HepG2 (cell line): ENCODE measurements around the gene EPHA1. TPM values are rescaled to one million over a fixed set of nuclear protein-coding genes. Genes with fewer than 3 reads are reported as not detected.

Experiments used
- AGO1 ChIP-seq: fragments of 200-400 bp; formaldehyde crosslinking; IDR thresholded peaks from 2 replicates; pipeline ENCODE4 v1.6.1; 2017; ENCODE audit warnings: mild to moderate bottlenecking, low read depth, low read length, moderate library complexity; ENCODE audit not compliant: poor library complexity, severe bottlenecking
- ARID2 ChIP-seq: sonication (generic); formaldehyde crosslinking; IDR thresholded peaks from 2 replicates; pipeline ENCODE4 v1.8.1; 2022; ENCODE audit warnings: mild to moderate bottlenecking, missing genetic modification reagents, borderline replicate concordance
- ATRX ChIP-seq: sonication (generic); formaldehyde crosslinking; IDR thresholded peaks from 2 replicates; pipeline ENCODE4 v1.4.0; 2020; ENCODE audit warnings: missing genetic modification reagents, borderline replicate concordance
- CBX2 ChIP-seq, 2 experiments: fragments of 200-600 bp in 1 of 2; sonication (generic); formaldehyde crosslinking in 1 of 2; IDR thresholded peaks; 2 replicates each; pipeline versions ENCODE4 v1.7.0 to v1.8.1; 2018 to 2022; ENCODE audit warnings: low read depth in 2 of 2, low read length in 1 of 2, mild to moderate bottlenecking in 1 of 2, missing genetic modification reagents in 1 of 2
- DNMT1 ChIP-seq: sonication (generic); formaldehyde crosslinking; IDR thresholded peaks from 2 replicates; pipeline ENCODE4 v1.5.1; 2020; ENCODE audit warnings: mild to moderate bottlenecking, missing genetic modification reagents
- GTF3A ChIP-seq: sonication (generic); formaldehyde crosslinking; conservative IDR thresholded peaks from 2 replicates; pipeline ENCODE4 v1.4.0; 2020; ENCODE audit warnings: mild to moderate bottlenecking, missing genetic modification reagents
- HOXA7 ChIP-seq: sonication (generic); formaldehyde crosslinking; IDR thresholded peaks from 2 replicates; pipeline ENCODE4 v1.8.1; 2022; ENCODE audit warnings: mild to moderate bottlenecking, missing genetic modification reagents, moderate library complexity
- NFE2 ChIP-seq: sonication (generic); formaldehyde crosslinking; IDR thresholded peaks from 2 replicates; pipeline ENCODE4 v1.4.0; 2020; ENCODE audit warnings: missing genetic modification reagents
- NFYB ChIP-seq: sonication (generic); formaldehyde crosslinking; IDR thresholded peaks from 2 replicates; pipeline ENCODE4 v1.4.0; 2020; ENCODE audit warnings: missing genetic modification reagents
- PAF1 ChIP-seq: IDR thresholded peaks from 2 replicates; pipeline ENCODE4 v1.6.1; 2016; ENCODE audit warnings: missing genetic modification reagents, missing compliant biosample characterization
- PITX1 ChIP-seq: sonication (generic); formaldehyde crosslinking; IDR thresholded peaks from 2 replicates; pipeline ENCODE4 v1.5.1; 2020; ENCODE audit warnings: mild to moderate bottlenecking, missing genetic modification reagents
- POLR2AphosphoS5 ChIP-seq: IDR thresholded peaks from 2 replicates; pipeline ENCODE4 v1.6.1; 2012; ENCODE audit warnings: low read depth, low read length
- SIN3B ChIP-seq: fragments of 150-350 bp; IDR thresholded peaks from 2 replicates; pipeline ENCODE4 v1.6.1; 2014; ENCODE audit warnings: low read length
- SPEN ChIP-seq: sonication (generic); formaldehyde crosslinking; IDR thresholded peaks from 2 replicates; pipeline ENCODE4 v1.5.1; 2020; ENCODE audit warnings: low read depth, mild to moderate bottlenecking, missing genetic modification reagents
- TBL1XR1 ChIP-seq: fragments of 150-350 bp; IDR thresholded peaks from 2 replicates; pipeline ENCODE4 v1.6.1; 2014; ENCODE audit warnings: borderline replicate concordance, low read length; ENCODE audit not compliant: partially characterized antibody
- TEF ChIP-seq: sonication (generic); formaldehyde crosslinking; IDR thresholded peaks from 2 replicates; pipeline ENCODE4 v1.5.0; 2020; ENCODE audit warnings: missing genetic modification reagents
- ZNF207 ChIP-seq: fragments of 450-650 bp; IDR thresholded peaks from 2 replicates; pipeline ENCODE4 v1.6.1; 2016; ENCODE audit warnings: antibody characterized with exemption, borderline replicate concordance
- ZNF260 ChIP-seq: sonication (generic); formaldehyde crosslinking; IDR thresholded peaks from 2 replicates; pipeline ENCODE4 v1.4.0; 2020; ENCODE audit warnings: missing genetic modification reagents, low read depth, mild to moderate bottlenecking, borderline replicate concordance
- ZNF337 ChIP-seq: sonication (generic); formaldehyde crosslinking; IDR thresholded peaks from 2 replicates; pipeline ENCODE4 v1.5.1; 2020; ENCODE audit warnings: missing genetic modification reagents, low read depth, mild to moderate bottlenecking, borderline replicate concordance
- ZNF598 ChIP-seq: sonication (generic); formaldehyde crosslinking; IDR thresholded peaks from 2 replicates; pipeline ENCODE4 v1.5.1; 2020; ENCODE audit warnings: mild to moderate bottlenecking, missing genetic modification reagents, borderline replicate concordance
- ZNF749 ChIP-seq: sonication (generic); formaldehyde crosslinking; IDR thresholded peaks from 2 replicates; pipeline ENCODE4 v1.8.0; 2022; ENCODE audit warnings: mild to moderate bottlenecking, missing genetic modification reagents, moderate library complexity, borderline replicate concordance
- polyA plus RNA-seq, 8 experiments: library from polyadenylated mRNA; depleted of rRNA in 3 of 8; stranded (reverse) in 7 of 8; unstranded in 1 of 8; fragments of >200 nt; fragmentation: Illumina TruSeq in 4 of 8; extraction: Trizol in 4 of 8; gene quantifications; 2 replicates each; pipeline versions ENCODE4 v1.2.1 to v1.2.3, GENCODE V29; 2011 to 2016; ENCODE audit warnings: low read depth in 4 of 8, missing spikeins in 1 of 8, mixed read lengths in 1 of 8; ENCODE audit not compliant: insufficient read depth in 1 of 8
- total RNA-seq, 5 experiments: library from RNA; depleted of rRNA; stranded (reverse); fragments of >200 nt; fragmentation: Illumina TruSeq; extraction: Trizol; gene quantifications; 2 replicates each; pipeline ENCODE4 v1.2.3, GENCODE V29; 2016; ENCODE audit warnings: low read depth in 1 of 5
- TF ChIP-seq, protein P1 (sequence below): sonication (generic); formaldehyde crosslinking; IDR thresholded peaks from 2 replicates; pipeline ENCODE4 v1.8.1; 2022; ENCODE audit warnings: mild to moderate bottlenecking, missing genetic modification reagents
- TF ChIP-seq, protein P2 (sequence below): sonication (generic); formaldehyde crosslinking; IDR thresholded peaks from 2 replicates; pipeline ENCODE4 v1.4.0; 2020; ENCODE audit warnings: mild to moderate bottlenecking, missing genetic modification reagents
- TF ChIP-seq, protein P3 (sequence below), 2 experiments: fragments of 450-650 bp in 1 of 2; sonication (generic) in 1 of 2; formaldehyde crosslinking; IDR thresholded peaks; 2 replicates each; pipeline versions ENCODE4 v1.5.0 to v1.8.0; 2020 to 2022; ENCODE audit warnings: mild to moderate bottlenecking in 1 of 2, missing genetic modification reagents in 1 of 2
- TF ChIP-seq, protein P4 (sequence below): sonication (generic); formaldehyde crosslinking; IDR thresholded peaks from 2 replicates; pipeline ENCODE4 v1.4.0; 2020; ENCODE audit warnings: missing genetic modification reagents

Gene EPHA1
- total and polyA plus RNA-seq, 2 of the 13 experiments (the other 11 are each of a cell fraction or from before 2014, with no cell fraction given): 4.6 to 17.1 TPM

GRCh38 chr7:143395187-143396149 is 13.2 kb downstream of the EPHA1 start (continued):
- no peak for TF ChIP-seq TEF
- no peak for TF ChIP-seq CBX2 (IDR thresholded peaks at IDR 0.05; ENCODE audit: low read depth, low read length)
- no peak for TF ChIP-seq CBX2 (CRISPR knock-in tag; IDR thresholded peaks at IDR 0.05; ENCODE audit: low read depth)
- TF ChIP-seq, protein P1, sequence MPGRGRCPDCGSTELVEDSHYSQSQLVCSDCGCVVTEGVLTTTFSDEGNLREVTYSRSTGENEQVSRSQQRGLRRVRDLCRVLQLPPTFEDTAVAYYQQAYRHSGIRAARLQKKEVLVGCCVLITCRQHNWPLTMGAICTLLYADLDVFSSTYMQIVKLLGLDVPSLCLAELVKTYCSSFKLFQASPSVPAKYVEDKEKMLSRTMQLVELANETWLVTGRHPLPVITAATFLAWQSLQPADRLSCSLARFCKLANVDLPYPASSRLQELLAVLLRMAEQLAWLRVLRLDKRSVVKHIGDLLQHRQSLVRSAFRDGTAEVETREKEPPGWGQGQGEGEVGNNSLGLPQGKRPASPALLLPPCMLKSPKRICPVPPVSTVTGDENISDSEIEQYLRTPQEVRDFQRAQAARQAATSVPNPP: no peak
- TF ChIP-seq, protein P2, sequence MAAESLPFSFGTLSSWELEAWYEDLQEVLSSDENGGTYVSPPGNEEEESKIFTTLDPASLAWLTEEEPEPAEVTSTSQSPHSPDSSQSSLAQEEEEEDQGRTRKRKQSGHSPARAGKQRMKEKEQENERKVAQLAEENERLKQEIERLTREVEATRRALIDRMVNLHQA (CRISPR knock-in tag): no peak
- TF ChIP-seq ARID2 (CRISPR knock-in tag): no peak
- TF ChIP-seq POLR2AphosphoS5: no peak; the same call in 1 of the 2 replicates
- TF ChIP-seq PAF1 (CRISPR knock-in tag): no peak
- peak; percentile 53; the same call in 1 of the 2 replicates for TF ChIP-seq PITX1 (CRISPR knock-in tag)
- TF ChIP-seq AGO1: no peak
- TF ChIP-seq NFE2 (CRISPR knock-in tag): no peak
- peak; percentile 60; the same call in 1 of the 2 replicates for TF ChIP-seq SPEN
- no peak for TF ChIP-seq GTF3A (CRISPR knock-in tag)
- TF ChIP-seq, protein P3, sequence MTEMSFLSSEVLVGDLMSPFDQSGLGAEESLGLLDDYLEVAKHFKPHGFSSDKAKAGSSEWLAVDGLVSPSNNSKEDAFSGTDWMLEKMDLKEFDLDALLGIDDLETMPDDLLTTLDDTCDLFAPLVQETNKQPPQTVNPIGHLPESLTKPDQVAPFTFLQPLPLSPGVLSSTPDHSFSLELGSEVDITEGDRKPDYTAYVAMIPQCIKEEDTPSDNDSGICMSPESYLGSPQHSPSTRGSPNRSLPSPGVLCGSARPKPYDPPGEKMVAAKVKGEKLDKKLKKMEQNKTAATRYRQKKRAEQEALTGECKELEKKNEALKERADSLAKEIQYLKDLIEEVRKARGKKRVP (CRISPR knock-in tag; IDR thresholded peaks at IDR 0.05): no peak
- TF ChIP-seq HOXA7 (CRISPR knock-in tag): no peak
- no peak for TF ChIP-seq ZNF207
- 0 out of 2 replicates have a peak, but pooled peaks have one; percentile 39 for TF ChIP-seq ZNF598 (CRISPR knock-in tag)
- TF ChIP-seq ZNF260: no peak
- TF ChIP-seq ZNF337 (CRISPR knock-in tag): no peak
- TF ChIP-seq ZNF749 (CRISPR knock-in tag): 0 out of 2 replicates have a peak, but pooled peaks have one; percentile 42
- TF ChIP-seq NFYB: no peak
- TF ChIP-seq TBL1XR1: peak; percentile 83
- TF ChIP-seq ATRX (CRISPR knock-in tag): no peak
- TF ChIP-seq SIN3B: no peak
- TF ChIP-seq, protein P4, sequence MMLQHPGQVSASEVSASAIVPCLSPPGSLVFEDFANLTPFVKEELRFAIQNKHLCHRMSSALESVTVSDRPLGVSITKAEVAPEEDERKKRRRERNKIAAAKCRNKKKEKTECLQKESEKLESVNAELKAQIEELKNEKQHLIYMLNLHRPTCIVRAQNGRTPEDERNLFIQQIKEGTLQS (CRISPR knock-in tag): no peak
- TF ChIP-seq DNMT1 (CRISPR knock-in tag): no peak
